Erythroblast (primary cell): ENCODE data around the gene SMIM34.
"Not testable (repeated sequence)": the region's sequence is repeated elsewhere in the genome, so short reads cannot be mapped to it uniquely, and the experiment has no call there.

Experiments
- GATA1 ChIP-seq: IDR thresholded peaks from 2 replicates; pipeline ENCODE4 v1.6.1; 2011; ENCODE audit warnings: low read depth, mild to moderate bottlenecking, control low read depth, low read length, moderate library complexity
- POLR2A ChIP-seq: IDR thresholded peaks from 2 replicates; pipeline ENCODE4 v1.6.1; 2011; ENCODE audit warnings: mild to moderate bottlenecking, low read length

- not testable (repeated sequence) for TF ChIP-seq POLR2A, GATA1
Measured at GRCh38 chr21:34405686-34406085, 18.1 kb downstream of the SMIM34 start.
